GM12878 (cell line): ENCODE measurements around the gene ADARB1. TPM values are rescaled to one million over a fixed set of nuclear protein-coding genes. Genes with fewer than 3 reads are reported as not detected.

Source experiments
- ATAC-seq: fragments of 200-7000 bp; cut with Tn5 transposase; 3 replicates; pipeline ENCODE4 v1.9.1; 2020; ENCODE audit warnings: mild to moderate bottlenecking, moderate library complexity
- BruUV-seq: library from RNA; stranded (reverse); fragments of 400-500 nt; replicated peaks from 2 replicates; lab custom pipeline; 2021; lab: Mats Ljungman, UMichigan
- CTCF ChIA-PET: fragments of 300-600 bp; sonication (Branson Sonifier 250); formaldehyde crosslinking; extraction: SDS; loops from one replicate; lab custom pipeline; 2021; ENCODE audit warnings: inconsistent platforms; lab: Yijun Ruan, JAX
- POLR2A ChIA-PET: fragments of 350-600 bp; formaldehyde crosslinking; extraction: SDS; loops from one replicate; lab custom pipeline; 2021; ENCODE audit warnings: inconsistent platforms; lab: Charles Lee
- RAD21 ChIA-PET: fragments of 300-600 bp; sonication (Branson Sonifier 250); formaldehyde crosslinking; loops from one replicate; lab custom pipeline; 2023; ENCODE audit warnings: antibody characterized with exemption; ENCODE audit not compliant: unreplicated experiment; lab: Charles Lee
- SMC1A ChIA-PET: fragments of 300-600 bp; sonication (Branson Sonifier 250); formaldehyde crosslinking; loops from one replicate; lab custom pipeline; 2023; ENCODE audit not compliant: unreplicated experiment, uncharacterized antibody; lab: Charles Lee
- DNase-seq: peaks from one replicate; pipeline ENCODE4 v3.0.0-alpha.2; 2011; ENCODE audit warnings: low read depth, low spot score
- FAIRE-seq: peaks from 3 replicates; lab custom pipeline; 2011; peaks lifted over from hg19 to GRCh38; lab: Jason Lieb, UNC
- H2AFZ ChIP-seq: 2 replicates; pipeline ENCODE4 v1.6.0; 2011; ENCODE audit warnings: low read depth, low read length, control low read depth; ENCODE audit not compliant: control insufficient read depth
- H3K27ac ChIP-seq: 2 replicates; pipeline ENCODE4 v1.5.1; 2011; ENCODE audit warnings: control low read depth; ENCODE audit not compliant: control insufficient read depth, insufficient read depth
- H3K27me3 ChIP-seq, 2 experiments: replicated peaks in 1 of 2; 2 replicates each; pipeline versions ENCODE4 v1.6.0 to v1.6.1; 2011; ENCODE audit warnings: low read length in 1 of 2; ENCODE audit not compliant: control insufficient read depth in 2 of 2, insufficient read depth in 2 of 2
- H3K36me3 ChIP-seq, 2 experiments: 2 replicates each; pipeline ENCODE4 v1.5.1; 2011; ENCODE audit warnings: low read length in 1 of 2; ENCODE audit not compliant: control insufficient read depth in 2 of 2, insufficient read depth in 2 of 2
- H3K4me1 ChIP-seq: 2 replicates; pipeline ENCODE4 v1.6.1; 2011; ENCODE audit warnings: mild to moderate bottlenecking, low read length, moderate library complexity, mixed read lengths; ENCODE audit not compliant: control insufficient read depth, insufficient read depth
- H3K4me2 ChIP-seq: 2 replicates; pipeline ENCODE4 v1.6.0; 2011; ENCODE audit warnings: control low read depth; ENCODE audit not compliant: control insufficient read depth, insufficient read depth
- H3K4me3 ChIP-seq: fragments of 200-600 bp; sonication (generic); 2 replicates; pipeline ENCODE4 v1.5.1; 2016
- H3K79me2 ChIP-seq: 2 replicates; pipeline ENCODE4 v1.6.0; 2011; ENCODE audit warnings: low read length; ENCODE audit not compliant: control insufficient read depth, insufficient read depth
- H3K9ac ChIP-seq: 2 replicates; pipeline ENCODE4 v1.8.0; 2011; ENCODE audit warnings: low read length, control low read depth, mixed read lengths; ENCODE audit not compliant: control insufficient read depth, insufficient read depth
- H3K9me3 ChIP-seq: replicated peaks from 3 replicates; pipeline ENCODE4 v1.5.1; 2011; ENCODE audit warnings: mild to moderate bottlenecking, low read length; ENCODE audit not compliant: control insufficient read depth, insufficient read depth
- H4K20me1 ChIP-seq: 2 replicates; pipeline ENCODE4 v1.6.0; 2011; ENCODE audit not compliant: control insufficient read depth, insufficient read depth
- ATF7 ChIP-seq: fragments of 450-650 bp; IDR thresholded peaks from 2 replicates; pipeline ENCODE4 v1.6.1; 2016; ENCODE audit warnings: low read depth, mild to moderate bottlenecking
- BHLHE40 ChIP-seq, 2 experiments: fragments of 450-650 bp in 1 of 2; IDR thresholded peaks; 2 replicates each; pipeline ENCODE4 v1.6.1; 2011 to 2017; ENCODE audit warnings: low read depth in 2 of 2, borderline replicate concordance in 1 of 2, improper control_type of control experiment in 1 of 2, low read length in 1 of 2, mild to moderate bottlenecking in 1 of 2
- E2F4 ChIP-seq: IDR thresholded peaks from 2 replicates; pipeline ENCODE4 v1.6.1; 2012; ENCODE audit warnings: low read depth, low read length, improper control_type of control experiment
- ESRRA ChIP-seq: IDR thresholded peaks from 2 replicates; pipeline ENCODE4 v1.6.1; 2012; ENCODE audit warnings: mild to moderate bottlenecking, low read length, improper control_type of control experiment
- LARP7 ChIP-seq: fragments of 450-650 bp; IDR thresholded peaks from 2 replicates; pipeline ENCODE4 v1.6.1; 2017; ENCODE audit warnings: mild to moderate bottlenecking
- MLLT1 ChIP-seq: fragments of 450-650 bp; IDR thresholded peaks from 2 replicates; pipeline ENCODE4 v1.6.1; 2016; ENCODE audit warnings: mild to moderate bottlenecking
- MTA3 ChIP-seq: IDR thresholded peaks from 2 replicates; pipeline ENCODE4 v1.6.1; 2012; ENCODE audit warnings: low read length, inconsistent platforms, borderline replicate concordance
- NR2C2 ChIP-seq: IDR thresholded peaks from 2 replicates; pipeline ENCODE4 v1.6.1; 2011; ENCODE audit warnings: borderline replicate concordance, low read depth; ENCODE audit not compliant: control insufficient read depth, insufficient read length
- NRF1 ChIP-seq: conservative IDR thresholded peaks from 2 replicates; pipeline ENCODE4 v1.6.1; 2011; ENCODE audit warnings: mild to moderate bottlenecking, low read depth, low read length, improper control_type of control experiment
- PAX8 ChIP-seq: fragments of 450-650 bp; IDR thresholded peaks from 2 replicates; pipeline ENCODE4 v1.6.1; 2017; ENCODE audit warnings: mild to moderate bottlenecking, moderate library complexity
- PML ChIP-seq: IDR thresholded peaks from 2 replicates; pipeline ENCODE4 v1.6.1; 2012; ENCODE audit warnings: low read length, inconsistent platforms
- SKIL ChIP-seq: fragments of 450-650 bp; IDR thresholded peaks from 2 replicates; pipeline ENCODE4 v1.6.1; 2017; ENCODE audit warnings: mild to moderate bottlenecking, low read depth, inconsistent platforms; ENCODE audit not compliant: poor library complexity, severe bottlenecking
- TBL1XR1 ChIP-seq: IDR thresholded peaks from 2 replicates; pipeline ENCODE4 v1.6.1; 2012; ENCODE audit warnings: low read depth, low read length, improper control_type of control experiment
- ZNF384 ChIP-seq: IDR thresholded peaks from 2 replicates; pipeline ENCODE4 v1.6.1; 2012; ENCODE audit warnings: low read depth, mild to moderate bottlenecking, low read length, improper control_type of control experiment, borderline replicate concordance
- WGBS: methylation state at CpG from one replicate; pipeline ENCODE4 v1.1.6; 2016; ENCODE audit warnings: low lambda C conversion rate; ENCODE audit not compliant: insufficient replicate concordance, insufficient coverage; ENCODE audit errors: missing lambda C conversion rate; 5-methylcytosine and 5-hydroxymethylcytosine counted together
- in situ Hi-C: fragments of 300-500 bp; cut with MboI; formaldehyde crosslinking; loops from 9 replicates; pipeline ENCODE4 v1.14.3; 2018; ENCODE audit warnings: mixed read lengths
- intact Hi-C: fragments of 100-400 bp; cut with micrococcal nuclease; formaldehyde crosslinking; loops from one replicate; pipeline ENCODE4 v1.14.2; 2022; ENCODE audit not compliant: unreplicated experiment
- polyA plus RNA-seq, 11 experiments: library from polyadenylated mRNA; depleted of rRNA in 4 of 11; unstranded in 6 of 11; stranded (reverse) in 5 of 11; fragments of >200 nt; fragmentation: Nextera tagmentation in 4 of 11; fragmentation: Illumina TruSeq in 1 of 11; extraction: Ambion mirVana in 4 of 11; extraction: Trizol in 1 of 11; gene quantifications; 1 replicate in 1 of 11; 2 replicates in 10 of 11; pipeline versions ENCODE4 v1.2.1 to v1.2.3, GENCODE V29; 2011 to 2016; ENCODE audit warnings: inconsistent platforms in 2 of 11, missing spikeins in 2 of 11, low read depth in 1 of 11
- total RNA-seq, 4 experiments: library from RNA; depleted of rRNA in 3 of 4; stranded (reverse); fragments of >200 nt in 3 of 4; fragmentation: Illumina TruSeq in 1 of 4; extraction: Trizol in 1 of 4; gene quantifications; 2 replicates each; pipeline versions ENCODE4 v1.2.1 to v1.2.3, GENCODE V29; 2013 to 2021

Gene ADARB1
- total and polyA plus RNA-seq, 10 of the 15 experiments (the other 5 are each of a cell fraction or from before 2014, with no cell fraction given): 5.7 to 61.7 (median 25.3) TPM

GRCh38 chr21:45170987-45171386, 96.6 kb downstream of the ADARB1 start (continued):
- no peak for TF ChIP-seq MLLT1

GRCh38 chr21:45172420-45172819, 98.0 kb downstream of the ADARB1 start:
- intact Hi-C loops: no loop called here

More at GRCh38 chr21:45172420-45172819, 98.0 kb downstream of the ADARB1 start:
- in situ Hi-C loops: no loop called here
- ChIA-PET CTCF (no interaction called here), RAD21 (no interaction called here), SMC1A (no interaction called here), POLR2A (no interaction called here)
- H3K4me2 ChIP-seq: no peak overlapping the region
- ATAC-seq (no peak), DNase-seq (no peak), FAIRE-seq (no peak)
- H3K36me3 ChIP-seq: peaks cover 0 to 5% of the 10 kb centered on the region in 2 experiments; a peak in 2 of 4 replicates
- no peak overlapping the region for H3K9ac ChIP-seq
- no peaks in the 10 kb centered on the region for H4K20me1 ChIP-seq
- H2AFZ ChIP-seq: no peak overlapping the region
- TF ChIP-seq ZNF384 (no peak), NRF1 (no peak), PML (no peak), E2F4 (no peak), SKIL (no peak), TBL1XR1 (no peak), PAX8 (no peak), ATF7 (no peak), ESRRA (no peak), BHLHE40 (IDR thresholded peaks at IDR 0.05; ENCODE audit: borderline replicate concordance in 1 of 2, low read depth in 2 of 2, low read length in 1 of 2) (no peak), LARP7 (no peak), NR2C2 (no peak), MTA3 (no peak)
- no peaks in the 10 kb centered on the region for H3K4me1 ChIP-seq
- H3K9me3 ChIP-seq: no peaks in the 10 kb centered on the region
- no peak overlapping the region for H3K27ac ChIP-seq
- 67% methylated on average over 10 of the region's 10 CpGs for WGBS
- no peaks in the 10 kb centered on the region for H3K79me2 ChIP-seq
- H3K27me3 ChIP-seq: no peaks in the 10 kb centered on the region
- H3K4me3 ChIP-seq: no peak overlapping the region
- no TSS peak for BruUV-seq
